K562 (cell line): ENCODE measurements around the gene RNASE8. TPM values are rescaled to one million over a fixed set of nuclear protein-coding genes. Genes with fewer than 3 reads are reported as not detected.

Source experiments
- CC2D1A ChIP-seq: fragments of 450-650 bp; IDR thresholded peaks from 2 replicates; pipeline ENCODE4 v1.6.1; 2017; ENCODE audit warnings: mild to moderate bottlenecking
- EZH2 ChIP-seq: IDR thresholded peaks from 2 replicates; pipeline ENCODE4 v1.6.1; 2012; ENCODE audit warnings: low read depth, mild to moderate bottlenecking, inconsistent platforms, low read length, borderline replicate concordance
- FOXJ2 ChIP-seq: fragments of 200-800 bp; sonication (Bioruptor generic); IDR thresholded peaks from 2 replicates; pipeline ENCODE4 v1.6.1; 2016; ENCODE audit warnings: missing genetic modification characterization, missing compliant biosample characterization
- MTA3 ChIP-seq: fragments of 450-650 bp; formaldehyde crosslinking; IDR thresholded peaks from 2 replicates; pipeline ENCODE4 v1.6.1; 2017; ENCODE audit warnings: mild to moderate bottlenecking, borderline replicate concordance
- NFIX ChIP-seq: fragments of 250-450 bp; sonication (Bioruptor Pico); IDR thresholded peaks from 2 replicates; pipeline ENCODE4 v1.4.0; 2020; ENCODE audit warnings: low read depth, mild to moderate bottlenecking, moderate library complexity
- TCFL5 ChIP-seq: fragments of 250-450 bp; sonication (Bioruptor Pico); conservative IDR thresholded peaks from 2 replicates; pipeline ENCODE4 v1.6.1; 2021; ENCODE audit warnings: mild to moderate bottlenecking, moderate library complexity, matching md5 sums
- ZNF707 ChIP-seq: fragments of 250-450 bp; sonication (Bioruptor Pico); conservative IDR thresholded peaks from 2 replicates; pipeline ENCODE4 v1.8.0; 2022; ENCODE audit warnings: inconsistent platforms, mild to moderate bottlenecking, moderate library complexity
- polyA plus RNA-seq, 8 experiments: library from polyadenylated mRNA; depleted of rRNA in 4 of 8; stranded (reverse) in 5 of 8; unstranded in 3 of 8; fragments of >200 nt; fragmentation: Nextera tagmentation in 2 of 8; fragmentation: Illumina TruSeq in 1 of 8; extraction: Ambion mirVana in 2 of 8; extraction: Trizol in 1 of 8; gene quantifications; 2 replicates each; pipeline versions ENCODE4 v1.2.1 to v1.2.3, GENCODE V29; 2011 to 2014; ENCODE audit warnings: inconsistent platforms in 1 of 8, missing spikeins in 1 of 8
- total RNA-seq, 7 experiments: library from RNA; depleted of rRNA in 6 of 7; stranded (reverse); fragments of >200 nt in 6 of 7; fragmentation: Illumina TruSeq in 2 of 7; extraction: Trizol in 2 of 7; gene quantifications; 2 replicates each; pipeline versions ENCODE4 v1.2.1 to v1.2.3, GENCODE V29; 2011 to 2021; ENCODE audit warnings: low replicate concordance in 1 of 7
- TF ChIP-seq, protein P1 (sequence below): fragments of 450-650 bp; IDR thresholded peaks from 2 replicates; pipeline ENCODE4 v1.6.1; 2016; ENCODE audit warnings: low read depth
- TF ChIP-seq, protein P2 (sequence below), 3 experiments: IDR thresholded peaks in 2 of 3; conservative IDR thresholded peaks in 1 of 3; 2 replicates each; pipeline ENCODE4 v1.5.1; 2011 to 2012; ENCODE audit warnings: low read length in 3 of 3, mild to moderate bottlenecking in 3 of 3, control low read depth in 2 of 3, improper control_type of control experiment in 1 of 3, inconsistent platforms in 1 of 3, low read depth in 1 of 3, mixed read lengths in 1 of 3, moderate library complexity in 1 of 3; ENCODE audit not compliant: insufficient read depth in 2 of 3

Gene RNASE8
- total and polyA plus RNA-seq, 9 of the 15 experiments (the other 6 are each of a cell fraction or from before 2014, with no cell fraction given), result not detected

DNA sequence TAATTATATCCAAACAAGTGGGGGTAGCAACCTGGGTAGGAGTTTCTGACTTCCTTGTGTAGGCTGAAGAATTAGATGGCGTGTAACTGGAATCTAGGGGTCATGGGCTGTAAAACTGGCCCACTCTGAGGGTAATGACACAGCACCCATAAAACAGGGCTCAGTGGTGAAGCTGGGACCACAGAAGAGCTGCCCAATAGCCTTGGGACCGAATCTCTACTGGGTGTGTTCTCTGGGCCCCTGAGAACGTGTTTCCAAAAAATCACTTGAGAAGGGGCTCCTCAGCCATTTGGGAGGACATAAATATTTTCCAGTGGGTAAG is 3.7 kb downstream of the RNASE8 start (continued):
- TF ChIP-seq, protein P1, sequence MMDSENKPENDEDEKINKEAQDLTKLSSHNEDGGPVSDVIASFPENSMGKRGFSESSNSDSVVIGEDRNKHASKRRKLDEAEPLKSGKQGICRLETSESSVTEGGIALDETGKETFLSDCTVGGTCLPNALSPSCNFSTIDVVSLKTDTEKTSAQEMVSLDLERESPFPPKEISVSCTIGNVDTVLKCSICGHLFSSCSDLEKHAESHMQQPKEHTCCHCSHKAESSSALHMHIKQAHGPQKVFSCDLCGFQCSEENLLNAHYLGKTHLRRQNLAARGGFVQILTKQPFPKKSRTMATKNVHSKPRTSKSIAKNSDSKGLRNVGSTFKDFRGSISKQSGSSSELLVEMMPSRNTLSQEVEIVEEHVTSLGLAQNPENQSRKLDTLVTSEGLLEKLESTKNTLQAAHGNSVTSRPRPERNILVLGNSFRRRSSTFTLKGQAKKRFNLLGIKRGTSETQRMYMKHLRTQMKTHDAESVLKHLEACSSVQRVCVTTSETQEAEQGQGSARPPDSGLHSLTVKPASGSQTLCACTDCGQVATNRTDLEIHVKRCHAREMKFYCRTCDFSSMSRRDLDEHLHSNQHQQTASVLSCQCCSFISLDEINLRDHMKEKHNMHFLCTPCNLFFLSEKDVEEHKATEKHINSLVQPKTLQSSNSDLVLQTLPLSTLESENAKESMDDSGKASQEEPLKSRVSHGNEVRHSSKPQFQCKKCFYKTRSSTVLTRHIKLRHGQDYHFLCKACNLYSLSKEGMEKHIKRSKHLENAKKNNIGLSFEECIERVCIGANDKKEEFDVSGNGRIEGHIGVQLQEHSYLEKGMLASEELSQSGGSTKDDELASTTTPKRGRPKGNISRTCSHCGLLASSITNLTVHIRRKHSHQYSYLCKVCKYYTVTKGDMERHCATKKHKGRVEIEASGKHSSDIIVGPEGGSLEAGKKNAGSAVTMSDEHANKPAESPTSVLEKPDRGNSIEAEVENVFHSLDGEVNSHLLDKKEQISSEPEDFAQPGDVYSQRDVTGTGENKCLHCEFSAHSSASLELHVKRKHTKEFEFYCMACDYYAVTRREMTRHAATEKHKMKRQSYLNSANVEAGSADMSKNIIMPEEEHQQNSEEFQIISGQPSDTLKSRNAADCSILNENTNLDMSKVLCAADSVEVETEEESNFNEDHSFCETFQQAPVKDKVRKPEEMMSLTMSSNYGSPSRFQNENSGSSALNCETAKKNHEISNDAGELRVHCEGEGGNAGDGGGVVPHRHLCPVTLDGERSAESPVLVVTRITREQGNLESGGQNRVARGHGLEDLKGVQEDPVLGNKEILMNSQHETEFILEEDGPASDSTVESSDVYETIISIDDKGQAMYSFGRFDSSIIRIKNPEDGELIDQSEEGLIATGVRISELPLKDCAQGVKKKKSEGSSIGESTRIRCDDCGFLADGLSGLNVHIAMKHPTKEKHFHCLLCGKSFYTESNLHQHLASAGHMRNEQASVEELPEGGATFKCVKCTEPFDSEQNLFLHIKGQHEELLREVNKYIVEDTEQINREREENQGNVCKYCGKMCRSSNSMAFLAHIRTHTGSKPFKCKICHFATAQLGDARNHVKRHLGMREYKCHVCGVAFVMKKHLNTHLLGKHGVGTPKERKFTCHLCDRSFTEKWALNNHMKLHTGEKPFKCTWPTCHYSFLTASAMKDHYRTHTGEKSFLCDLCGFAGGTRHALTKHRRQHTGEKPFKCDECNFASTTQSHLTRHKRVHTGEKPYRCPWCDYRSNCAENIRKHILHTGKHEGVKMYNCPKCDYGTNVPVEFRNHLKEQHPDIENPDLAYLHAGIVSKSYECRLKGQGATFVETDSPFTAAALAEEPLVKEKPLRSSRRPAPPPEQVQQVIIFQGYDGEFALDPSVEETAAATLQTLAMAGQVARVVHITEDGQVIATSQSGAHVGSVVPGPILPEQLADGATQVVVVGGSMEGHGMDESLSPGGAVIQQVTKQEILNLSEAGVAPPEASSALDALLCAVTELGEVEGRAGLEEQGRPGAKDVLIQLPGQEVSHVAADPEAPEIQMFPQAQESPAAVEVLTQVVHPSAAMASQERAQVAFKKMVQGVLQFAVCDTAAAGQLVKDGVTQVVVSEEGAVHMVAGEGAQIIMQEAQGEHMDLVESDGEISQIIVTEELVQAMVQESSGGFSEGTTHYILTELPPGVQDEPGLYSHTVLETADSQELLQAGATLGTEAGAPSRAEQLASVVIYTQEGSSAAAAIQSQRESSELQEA, result no peak
- TF ChIP-seq, protein P2, sequence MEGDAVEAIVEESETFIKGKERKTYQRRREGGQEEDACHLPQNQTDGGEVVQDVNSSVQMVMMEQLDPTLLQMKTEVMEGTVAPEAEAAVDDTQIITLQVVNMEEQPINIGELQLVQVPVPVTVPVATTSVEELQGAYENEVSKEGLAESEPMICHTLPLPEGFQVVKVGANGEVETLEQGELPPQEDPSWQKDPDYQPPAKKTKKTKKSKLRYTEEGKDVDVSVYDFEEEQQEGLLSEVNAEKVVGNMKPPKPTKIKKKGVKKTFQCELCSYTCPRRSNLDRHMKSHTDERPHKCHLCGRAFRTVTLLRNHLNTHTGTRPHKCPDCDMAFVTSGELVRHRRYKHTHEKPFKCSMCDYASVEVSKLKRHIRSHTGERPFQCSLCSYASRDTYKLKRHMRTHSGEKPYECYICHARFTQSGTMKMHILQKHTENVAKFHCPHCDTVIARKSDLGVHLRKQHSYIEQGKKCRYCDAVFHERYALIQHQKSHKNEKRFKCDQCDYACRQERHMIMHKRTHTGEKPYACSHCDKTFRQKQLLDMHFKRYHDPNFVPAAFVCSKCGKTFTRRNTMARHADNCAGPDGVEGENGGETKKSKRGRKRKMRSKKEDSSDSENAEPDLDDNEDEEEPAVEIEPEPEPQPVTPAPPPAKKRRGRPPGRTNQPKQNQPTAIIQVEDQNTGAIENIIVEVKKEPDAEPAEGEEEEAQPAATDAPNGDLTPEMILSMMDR (IDR thresholded peaks at IDR 0.05 in 2 of 3, conservative IDR thresholded peaks at IDR 0.05 in 1 of 3; ENCODE audit: insufficient read depth in 2 of 3, low read depth in 1 of 3, low read length in 3 of 3), result no peak
- TF ChIP-seq FOXJ2 (tag), result no peak
- no peak for TF ChIP-seq NFIX (CRISPR knock-in tag)
- TF ChIP-seq EZH2, result no peak
- TF ChIP-seq TCFL5 (CRISPR knock-in tag), result no peak
- TF ChIP-seq CC2D1A, result no peak
- no peak for TF ChIP-seq ZNF707
- no peak for TF ChIP-seq MTA3
